IMR-90 (cell line): Measurements from ENCODE around the gene PLD3. TPM values are rescaled to one million over a fixed set of nuclear protein-coding genes. Genes with fewer than 3 reads are reported as not detected.
"Not testable (repeated sequence)": the region's sequence is repeated elsewhere in the genome, so short reads cannot be mapped to it uniquely, and the experiment has no call there.

ENCODE experiments used
- ATAC-seq: fragments of 200-7000 bp; cut with Tn5 transposase; 2 replicates; pipeline ENCODE4 v1.9.1; 2020; ENCODE audit warnings: low read depth, mild to moderate bottlenecking, moderate library complexity
- BruUV-seq: library from RNA; stranded (reverse); fragments of 400-500 nt; replicated peaks from 2 replicates; lab custom pipeline; 2021; lab: Mats Ljungman, UMichigan
- CTCF ChIA-PET: fragments of 300-600 bp; formaldehyde crosslinking; extraction: SDS; loops from one replicate; lab custom pipeline; 2021; ENCODE audit warnings: antibody characterized with exemption; lab: Yijun Ruan, JAX
- POLR2A ChIA-PET: fragments of 300-600 bp; sonication (Branson Sonifier 250); formaldehyde crosslinking; loops from one replicate; lab custom pipeline; 2022; ENCODE audit warnings: antibody characterized with exemption; ENCODE audit not compliant: unreplicated experiment; lab: Charles Lee
- DNase-seq: peaks from one replicate; pipeline ENCODE4 v3.0.0; 2013
- H2AFZ ChIP-seq: replicated peaks from 2 replicates; pipeline ENCODE3; 2013; ENCODE audit warnings: low read length, mild to moderate bottlenecking; ENCODE audit not compliant: poor library complexity
- H2AK5ac ChIP-seq: 2 replicates; pipeline ENCODE4 v1.6.1; 2013; ENCODE audit warnings: low read depth, low read length, inconsistent platforms
- H2AK9ac ChIP-seq: replicated peaks from 2 replicates; pipeline ENCODE3; 2013; ENCODE audit warnings: mild to moderate bottlenecking, low read depth, low read length, moderate library complexity; ENCODE audit not compliant: poor library complexity
- H2BK120ac ChIP-seq: 2 replicates; pipeline ENCODE4 v1.6.1; 2013; ENCODE audit warnings: low read depth, low read length, inconsistent platforms
- H2BK15ac ChIP-seq: 3 replicates; pipeline ENCODE4 v1.6.1; 2013; ENCODE audit warnings: low read depth, low read length, inconsistent platforms
- H2BK20ac ChIP-seq: 2 replicates; pipeline ENCODE4 v1.6.1; 2013; ENCODE audit warnings: low read depth, mild to moderate bottlenecking, inconsistent platforms, low read length, moderate library complexity
- H2BK5ac ChIP-seq: 2 replicates; pipeline ENCODE4 v1.6.1; 2013; ENCODE audit warnings: mild to moderate bottlenecking, low read depth, low read length, inconsistent platforms; ENCODE audit not compliant: poor library complexity, severe bottlenecking
- H3K14ac ChIP-seq: replicated peaks from 2 replicates; pipeline ENCODE4 v1.6.1; 2013; ENCODE audit warnings: low read depth, low read length, inconsistent platforms
- H3K18ac ChIP-seq: 2 replicates; pipeline ENCODE4 v1.6.1; 2013; ENCODE audit warnings: low read depth, low read length, control low read depth
- H3K23ac ChIP-seq: 2 replicates; pipeline ENCODE4 v1.6.1; 2013; ENCODE audit warnings: low read depth, low read length, inconsistent platforms
- H3K27ac ChIP-seq: 2 replicates; pipeline ENCODE4 v1.5.1; 2013; ENCODE audit warnings: mild to moderate bottlenecking, control low read depth, low read length; ENCODE audit not compliant: insufficient read depth
- H3K27me3 ChIP-seq: 2 replicates; pipeline ENCODE4 v1.6.1; 2013; ENCODE audit warnings: low read length; ENCODE audit not compliant: control insufficient read depth, insufficient read depth
- H3K36me3 ChIP-seq: 2 replicates; pipeline ENCODE4 v1.6.1; 2013; ENCODE audit warnings: low read length, mixed read lengths; ENCODE audit not compliant: control insufficient read depth, insufficient read depth
- H3K4ac ChIP-seq: 2 replicates; pipeline ENCODE4 v1.6.1; 2013; ENCODE audit warnings: low read depth, low read length, inconsistent platforms
- H3K4me1 ChIP-seq: 2 replicates; pipeline ENCODE4 v1.6.1; 2013; ENCODE audit warnings: low read length, mixed read lengths; ENCODE audit not compliant: control insufficient read depth, insufficient read depth
- H3K4me2 ChIP-seq: 2 replicates; pipeline ENCODE4 v1.6.1; 2013; ENCODE audit warnings: low read depth, mild to moderate bottlenecking, control low read depth, low read length, moderate library complexity
- H3K4me3 ChIP-seq: 2 replicates; pipeline ENCODE4 v1.5.1; 2013; ENCODE audit warnings: low read depth, mild to moderate bottlenecking, control low read depth, low read length, moderate library complexity; ENCODE audit not compliant: insufficient read depth
- H3K56ac ChIP-seq: 2 replicates; pipeline ENCODE4 v1.6.1; 2013; ENCODE audit warnings: low read length, inconsistent platforms; ENCODE audit not compliant: insufficient read depth; ENCODE audit errors: extremely low read depth
- H3K79me1 ChIP-seq, 2 experiments: 2 replicates each; pipeline ENCODE4 v1.6.1; 2013; ENCODE audit warnings: low read length in 2 of 2, inconsistent platforms in 1 of 2, low read depth in 1 of 2
- H3K9ac ChIP-seq: 2 replicates; pipeline ENCODE4 v1.6.1; 2013; ENCODE audit warnings: low read depth, low read length, control low read depth
- H3K9me1 ChIP-seq: 2 replicates; pipeline ENCODE4 v1.6.1; 2013; ENCODE audit warnings: low read length, inconsistent platforms; ENCODE audit not compliant: insufficient read depth
- H3K9me3 ChIP-seq: 2 replicates; pipeline ENCODE4 v1.6.1; 2013; ENCODE audit warnings: low read length; ENCODE audit not compliant: control insufficient read depth, insufficient read depth
- H4K20me1 ChIP-seq: 2 replicates; pipeline ENCODE4 v1.6.1; 2013; ENCODE audit warnings: low read length, inconsistent platforms; ENCODE audit not compliant: insufficient read depth
- H4K5ac ChIP-seq: 2 replicates; pipeline ENCODE4 v1.6.1; 2013; ENCODE audit warnings: mild to moderate bottlenecking, low read depth, low read length, control low read depth
- H4K8ac ChIP-seq, 2 experiments: 2 replicates each; pipeline ENCODE4 v1.6.1; 2013; ENCODE audit warnings: low read depth in 2 of 2, low read length in 2 of 2, control low read depth in 1 of 2, inconsistent platforms in 1 of 2
- H4K91ac ChIP-seq: 2 replicates; pipeline ENCODE4 v1.6.1; 2013; ENCODE audit warnings: low read depth, low read length, inconsistent platforms; ENCODE audit not compliant: insufficient read depth
- BHLHE40 ChIP-seq: fragments of 150-350 bp; IDR thresholded peaks from 2 replicates; pipeline ENCODE4 v1.6.1; 2016; ENCODE audit warnings: mild to moderate bottlenecking, low read depth, low read length
- ELK1 ChIP-seq: fragments of 150-350 bp; IDR thresholded peaks from 2 replicates; pipeline ENCODE4 v1.6.1; 2016; ENCODE audit warnings: low read depth, mild to moderate bottlenecking, low read length, moderate library complexity, borderline replicate concordance
- WGBS, 2 experiments: methylation state at CpG; one replicate each; pipeline versions ENCODE4 v1.1.5 to v1.1.7; 2013; ENCODE audit warnings: missing lambda C conversion rate in 2 of 2; ENCODE audit not compliant: insufficient read length in 1 of 2; ENCODE audit errors: extremely low coverage in 2 of 2; 5-methylcytosine and 5-hydroxymethylcytosine counted together
- dilution Hi-C: fragments of 300-500 bp; cut with HindIII; formaldehyde crosslinking; loops from one replicate; pipeline ENCODE4 v1.14.3; 2018; ENCODE audit warnings: low sequenced_read_pairs; ENCODE audit not compliant: unreplicated experiment
- in situ Hi-C: fragments of 300-500 bp; cut with MboI; formaldehyde crosslinking; loops from 3 replicates; pipeline ENCODE4 v1.14.3; 2019; ENCODE audit warnings: low sequenced_read_pairs, inconsistent platforms, mixed read lengths
- intact Hi-C: fragments of 100-400 bp; cut with micrococcal nuclease; formaldehyde crosslinking; loops from 2 replicates; pipeline ENCODE4 v1.10.0; 2022
- polyA plus RNA-seq, 3 experiments: library from polyadenylated mRNA; depleted of rRNA; stranded (reverse); fragments of >200 nt; gene quantifications; 2 replicates each; pipeline ENCODE4 v1.2.3, GENCODE V29; 2012; ENCODE audit warnings: low replicate concordance in 1 of 3
- total RNA-seq: library from RNA; depleted of rRNA; stranded (reverse); fragments of >200 nt; gene quantifications from 2 replicates; pipeline ENCODE4 v1.2.3, GENCODE V29; 2012

The PLD3 gene
- total and polyA plus RNA-seq, 2 of the 4 experiments (the other 2 are of a cell fraction) = 117 to 665 TPM

DNA sequence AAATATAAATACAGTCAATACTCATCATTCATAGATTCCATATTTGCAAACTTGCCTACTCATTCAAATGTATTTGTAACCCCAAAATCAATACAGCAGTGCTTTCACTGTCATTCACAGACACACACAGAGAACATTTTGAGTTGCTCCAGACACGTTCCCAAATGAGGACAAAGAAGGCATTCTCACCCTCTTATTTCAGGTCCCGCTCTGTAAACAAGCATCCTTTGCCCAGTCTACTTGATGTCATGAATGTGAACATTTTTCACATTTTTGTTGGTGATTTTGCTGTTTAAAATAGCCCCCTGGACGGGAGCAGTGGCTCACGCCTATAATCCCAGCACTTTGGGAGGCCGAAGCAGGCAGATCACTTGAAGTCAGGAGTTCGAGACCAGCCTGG is 15.8 kb upstream of the PLD3 start:
- Histone ChIP-seq H3K14ac (no peak overlapping the region), H3K4ac (no peak overlapping the region), H2BK20ac (no peak overlapping the region), H2BK120ac (no peak overlapping the region), H3K4me1 (no peaks in the 10 kb centered on the region), H2BK5ac (no peak overlapping the region), H2AK9ac (no peak overlapping the region), H3K79me1 (peaks cover 0 to 22% of the 10 kb centered on the region in 2 experiments; a peak in 3 of 4 replicates), H3K27ac (no peak overlapping the region), H2BK15ac (no peak overlapping the region), H3K23ac (no peak overlapping the region), H4K5ac (no peak overlapping the region), H3K56ac (no peak overlapping the region), H3K36me3 (peaks cover 46% of the 10 kb centered on the region), H2AFZ (no peak overlapping the region), H3K4me2 (no peak overlapping the region), H4K20me1 (peaks cover 9% of the 10 kb centered on the region; the same call in 1 of the 2 replicates), H3K9me1 (no peaks in the 10 kb centered on the region), H3K9ac (no peak overlapping the region), H4K8ac (no peak overlapping the region), H3K18ac (no peak overlapping the region), H3K27me3 (no peaks in the 10 kb centered on the region), H4K91ac (no peak overlapping the region), H2AK5ac (no peak overlapping the region), H3K9me3 (no peaks in the 10 kb centered on the region), H3K4me3 (no peak overlapping the region)
- CTCF ChIA-PET = no interaction called here
- 80% methylated on average over 1 of the region's 6 CpGs; no CpG with 5 or more reads in 1 of the 2 experiments for WGBS, 2 experiments
- in situ Hi-C loops = no loop called here
- BruUV-seq = no TSS peak
- DNase-seq (no peak), ATAC-seq (no peak)
- TF ChIP-seq BHLHE40 = no peak
- no peak for TF ChIP-seq ELK1
- intact Hi-C loops = no loop called here
- dilution Hi-C loops = no loop called here
- POLR2A ChIA-PET = no interaction called here

GRCh38 chr19:40333083-40333482 is 15.4 kb upstream of the PLD3 start:
- H2BK120ac ChIP-seq, H3K9me3 ChIP-seq, H3K56ac ChIP-seq, H2AK9ac ChIP-seq, H2BK20ac ChIP-seq, H2BK5ac ChIP-seq, H4K5ac ChIP-seq, intact Hi-C loops, dilution Hi-C loops, H4K8ac ChIP-seq, H3K4me3 ChIP-seq, H4K20me1 ChIP-seq, ATAC-seq, H2AFZ ChIP-seq, DNase-seq, BruUV-seq, H3K4me1 ChIP-seq, H3K9me1 ChIP-seq, H3K14ac ChIP-seq, H3K4ac ChIP-seq, H3K23ac ChIP-seq, H3K27ac ChIP-seq, H3K27me3 ChIP-seq, H2AK5ac ChIP-seq, POLR2A ChIA-PET, H3K18ac ChIP-seq, H3K4me2 ChIP-seq, CTCF ChIA-PET, H2BK15ac ChIP-seq, H3K9ac ChIP-seq, in situ Hi-C loops, H4K91ac ChIP-seq: not testable (repeated sequence)
- Histone ChIP-seq H3K36me3 (peaks cover 42% of the 10 kb centered on the region), H3K79me1 (peaks cover 0 to 25% of the 10 kb centered on the region in 2 experiments; a peak in 3 of 4 replicates)
- WGBS, 2 experiments = no CpG with 5 or more reads among the region's 6 CpGs
